GM12878 (cell line): ENCODE data around the gene APH1B. TPM values are rescaled to one million over a fixed set of nuclear protein-coding genes. Genes with fewer than 3 reads are reported as not detected.

ENCODE experiments used
- BRCA1 ChIP-seq: IDR thresholded peaks from 2 replicates; pipeline ENCODE4 v1.6.1; 2011; ENCODE audit warnings: low read depth, low read length, improper control_type of control experiment
- CHD2 ChIP-seq: IDR thresholded peaks from 2 replicates; pipeline ENCODE4 v1.6.1; 2011; ENCODE audit warnings: low read depth, low read length, improper control_type of control experiment, borderline replicate concordance
- EGR1 ChIP-seq, 2 experiments: IDR thresholded peaks; 1 replicate in 1 of 2; 2 replicates in 1 of 2; pipeline ENCODE4 v1.6.1; 2011 to 2012; ENCODE audit warnings: low read depth in 2 of 2, low read length in 2 of 2, borderline replicate concordance in 1 of 2, mild to moderate bottlenecking in 1 of 2, moderate library complexity in 1 of 2
- HDAC6 ChIP-seq: fragments of 200-600 bp; sonication (generic); IDR thresholded peaks from one replicate; pipeline ENCODE4 v1.8.0; 2017; ENCODE audit warnings: antibody characterized with exemption; ENCODE audit not compliant: unreplicated experiment
- SMAD1 ChIP-seq: fragments of 450-650 bp; IDR thresholded peaks from 2 replicates; pipeline ENCODE4 v1.6.1; 2018; ENCODE audit warnings: mild to moderate bottlenecking, low read depth; ENCODE audit not compliant: partially characterized antibody
- SP1 ChIP-seq: IDR thresholded peaks from one replicate; pipeline ENCODE4 v1.6.1; 2011; ENCODE audit warnings: low read depth, low read length
- YY1 ChIP-seq: IDR thresholded peaks from 2 replicates; pipeline ENCODE4 v1.6.1; 2011; ENCODE audit warnings: low read depth, mild to moderate bottlenecking, low read length
- polyA plus RNA-seq, 11 experiments: library from polyadenylated mRNA; depleted of rRNA in 4 of 11; unstranded in 6 of 11; stranded (reverse) in 5 of 11; fragments of >200 nt; fragmentation: Nextera tagmentation in 4 of 11; fragmentation: Illumina TruSeq in 1 of 11; extraction: Ambion mirVana in 4 of 11; extraction: Trizol in 1 of 11; gene quantifications; 1 replicate in 1 of 11; 2 replicates in 10 of 11; pipeline versions ENCODE4 v1.2.1 to v1.2.3, GENCODE V29; 2011 to 2016; ENCODE audit warnings: inconsistent platforms in 2 of 11, missing spikeins in 2 of 11, low read depth in 1 of 11
- total RNA-seq, 4 experiments: library from RNA; depleted of rRNA in 3 of 4; stranded (reverse); fragments of >200 nt in 3 of 4; fragmentation: Illumina TruSeq in 1 of 4; extraction: Trizol in 1 of 4; gene quantifications; 2 replicates each; pipeline versions ENCODE4 v1.2.1 to v1.2.3, GENCODE V29; 2013 to 2021
- TF ChIP-seq, protein P1 (sequence below): fragments of 450-650 bp; IDR thresholded peaks from 2 replicates; pipeline ENCODE4 v1.6.1; 2016; ENCODE audit warnings: mild to moderate bottlenecking, moderate library complexity, borderline replicate concordance
- TF ChIP-seq, protein P2 (sequence below): IDR thresholded peaks from 2 replicates; pipeline ENCODE4 v1.6.1; 2012; ENCODE audit warnings: low read length, inconsistent platforms
- TF ChIP-seq, protein P3 (sequence below): IDR thresholded peaks from 2 replicates; pipeline ENCODE4 v1.6.1; 2011; ENCODE audit warnings: low read depth, low read length, improper control_type of control experiment, borderline replicate concordance

APH1B gene
- total and polyA plus RNA-seq, 10 of the 15 experiments (the other 5 are each of a cell fraction or from before 2014, with no cell fraction given), result 5.0 to 20.8 (median 11.1) TPM

DNA sequence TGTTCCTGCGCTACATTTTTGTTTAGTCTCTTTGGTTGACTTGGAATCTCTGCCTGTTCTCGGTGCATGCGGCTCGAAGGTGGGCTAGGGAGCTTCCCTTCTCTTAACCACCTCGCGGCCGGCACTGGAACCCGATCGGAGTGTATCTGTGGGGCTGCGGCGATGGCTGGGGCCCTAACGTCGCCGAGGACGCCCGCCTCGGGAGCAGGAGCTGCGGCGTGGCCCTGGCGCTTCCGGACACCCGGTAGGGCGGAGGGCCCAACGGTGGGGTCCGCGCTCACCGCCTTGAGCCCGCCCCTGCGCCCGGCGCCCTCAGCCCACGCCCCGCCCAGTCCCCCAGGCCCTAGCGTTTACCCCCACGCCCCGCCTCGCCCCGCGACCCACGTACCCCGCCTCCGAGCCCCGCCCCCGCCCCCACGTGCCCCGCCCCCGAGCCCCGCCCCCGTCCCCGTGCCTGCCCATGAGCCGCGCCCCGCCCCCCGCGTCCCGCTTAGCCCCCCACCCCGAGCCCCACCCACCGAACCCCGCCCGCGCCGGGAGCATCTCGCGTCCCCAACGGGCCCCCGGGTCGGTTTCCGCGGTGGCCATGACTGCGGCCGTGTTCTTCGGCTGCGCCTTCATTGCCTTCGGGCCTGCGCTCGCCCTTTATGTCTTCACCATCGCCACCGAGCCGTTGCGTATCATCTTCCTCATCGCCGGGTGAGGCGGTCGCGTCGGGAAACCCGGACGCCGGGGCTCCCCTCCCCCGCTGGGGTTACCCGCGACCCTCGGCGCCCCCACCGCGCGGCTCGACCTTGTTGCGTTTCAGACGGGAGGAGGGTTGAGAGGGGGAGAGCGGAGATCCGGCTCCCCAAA lies at the start of gene APH1B (continued):
- TF ChIP-seq, protein P1, sequence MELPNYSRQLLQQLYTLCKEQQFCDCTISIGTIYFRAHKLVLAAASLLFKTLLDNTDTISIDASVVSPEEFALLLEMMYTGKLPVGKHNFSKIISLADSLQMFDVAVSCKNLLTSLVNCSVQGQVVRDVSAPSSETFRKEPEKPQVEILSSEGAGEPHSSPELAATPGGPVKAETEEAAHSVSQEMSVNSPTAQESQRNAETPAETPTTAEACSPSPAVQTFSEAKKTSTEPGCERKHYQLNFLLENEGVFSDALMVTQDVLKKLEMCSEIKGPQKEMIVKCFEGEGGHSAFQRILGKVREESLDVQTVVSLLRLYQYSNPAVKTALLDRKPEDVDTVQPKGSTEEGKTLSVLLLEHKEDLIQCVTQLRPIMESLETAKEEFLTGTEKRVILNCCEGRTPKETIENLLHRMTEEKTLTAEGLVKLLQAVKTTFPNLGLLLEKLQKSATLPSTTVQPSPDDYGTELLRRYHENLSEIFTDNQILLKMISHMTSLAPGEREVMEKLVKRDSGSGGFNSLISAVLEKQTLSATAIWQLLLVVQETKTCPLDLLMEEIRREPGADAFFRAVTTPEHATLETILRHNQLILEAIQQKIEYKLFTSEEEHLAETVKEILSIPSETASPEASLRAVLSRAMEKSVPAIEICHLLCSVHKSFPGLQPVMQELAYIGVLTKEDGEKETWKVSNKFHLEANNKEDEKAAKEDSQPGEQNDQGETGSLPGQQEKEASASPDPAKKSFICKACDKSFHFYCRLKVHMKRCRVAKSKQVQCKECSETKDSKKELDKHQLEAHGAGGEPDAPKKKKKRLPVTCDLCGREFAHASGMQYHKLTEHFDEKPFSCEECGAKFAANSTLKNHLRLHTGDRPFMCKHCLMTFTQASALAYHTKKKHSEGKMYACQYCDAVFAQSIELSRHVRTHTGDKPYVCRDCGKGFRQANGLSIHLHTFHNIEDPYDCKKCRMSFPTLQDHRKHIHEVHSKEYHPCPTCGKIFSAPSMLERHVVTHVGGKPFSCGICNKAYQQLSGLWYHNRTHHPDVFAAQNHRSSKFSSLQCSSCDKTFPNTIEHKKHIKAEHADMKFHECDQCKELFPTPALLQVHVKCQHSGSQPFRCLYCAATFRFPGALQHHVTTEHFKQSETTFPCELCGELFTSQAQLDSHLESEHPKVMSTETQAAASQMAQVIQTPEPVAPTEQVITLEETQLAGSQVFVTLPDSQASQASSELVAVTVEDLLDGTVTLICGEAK, result no peak
- no peak for TF ChIP-seq BRCA1
- TF ChIP-seq YY1, result peak; percentile 82
- TF ChIP-seq EGR1 (IDR thresholded peaks at IDR 0.05; ENCODE audit: borderline replicate concordance in 1 of 2, low read depth in 2 of 2, low read length in 2 of 2), result peak in 1 of 2 experiments; percentile 66; a peak in 1 of 3 replicates
- TF ChIP-seq, protein P2, sequence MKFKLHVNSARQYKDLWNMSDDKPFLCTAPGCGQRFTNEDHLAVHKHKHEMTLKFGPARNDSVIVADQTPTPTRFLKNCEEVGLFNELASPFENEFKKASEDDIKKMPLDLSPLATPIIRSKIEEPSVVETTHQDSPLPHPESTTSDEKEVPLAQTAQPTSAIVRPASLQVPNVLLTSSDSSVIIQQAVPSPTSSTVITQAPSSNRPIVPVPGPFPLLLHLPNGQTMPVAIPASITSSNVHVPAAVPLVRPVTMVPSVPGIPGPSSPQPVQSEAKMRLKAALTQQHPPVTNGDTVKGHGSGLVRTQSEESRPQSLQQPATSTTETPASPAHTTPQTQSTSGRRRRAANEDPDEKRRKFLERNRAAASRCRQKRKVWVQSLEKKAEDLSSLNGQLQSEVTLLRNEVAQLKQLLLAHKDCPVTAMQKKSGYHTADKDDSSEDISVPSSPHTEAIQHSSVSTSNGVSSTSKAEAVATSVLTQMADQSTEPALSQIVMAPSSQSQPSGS, result no peak
- TF ChIP-seq, protein P3, sequence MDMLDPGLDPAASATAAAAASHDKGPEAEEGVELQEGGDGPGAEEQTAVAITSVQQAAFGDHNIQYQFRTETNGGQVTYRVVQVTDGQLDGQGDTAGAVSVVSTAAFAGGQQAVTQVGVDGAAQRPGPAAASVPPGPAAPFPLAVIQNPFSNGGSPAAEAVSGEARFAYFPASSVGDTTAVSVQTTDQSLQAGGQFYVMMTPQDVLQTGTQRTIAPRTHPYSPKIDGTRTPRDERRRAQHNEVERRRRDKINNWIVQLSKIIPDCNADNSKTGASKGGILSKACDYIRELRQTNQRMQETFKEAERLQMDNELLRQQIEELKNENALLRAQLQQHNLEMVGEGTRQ, result no peak
- no peak for TF ChIP-seq SMAD1
- no peak for TF ChIP-seq CHD2
- no peak for TF ChIP-seq SP1
- no peak for TF ChIP-seq HDAC6
